Heart left ventricle (tissue), 16 donors: ENCODE data around the gene NGEF. TPM values are rescaled to one million over a fixed set of nuclear protein-coding genes. Genes with fewer than 3 reads are reported as not detected.

Experiments used
- ATAC-seq, 4 donors: fragments of 200-7000 bp; cut with Tn5 transposase; one replicate each; pipeline ENCODE4 v1.9.1; 2020 to 2022; ENCODE audit warnings: moderate library complexity in 4 of 4, mild to moderate bottlenecking in 3 of 4, moderate number of reproducible peaks in 1 of 4
- DNase-seq, 5 donors: peaks; one replicate each; pipeline ENCODE4 v3.0.0-alpha.2; 2020
- H3K27ac ChIP-seq, 12 donors: fragments of 200-600 bp; sonication (generic) in 4 of 12; one replicate each; pipeline versions ENCODE4 v1.5.0 to v1.8.0; 2016 to 2022; ENCODE audit warnings: mild to moderate bottlenecking in 2 of 12
- H3K27me3 ChIP-seq, 9 donors: fragments of 200-600 bp; sonication (generic) in 2 of 9; one replicate each; pipeline versions ENCODE4 v1.5.1 to v1.8.0; 2016 to 2022; ENCODE audit warnings: mild to moderate bottlenecking in 3 of 9
- H3K36me3 ChIP-seq, 9 donors: fragments of 200-600 bp; sonication (generic) in 2 of 9; one replicate each; pipeline versions ENCODE4 v1.5.0 to v1.8.0; 2018 to 2022; ENCODE audit warnings: mild to moderate bottlenecking in 2 of 9
- H3K4me1 ChIP-seq, 12 donors: fragments of 200-600 bp; sonication (generic) in 4 of 12; one replicate each; pipeline versions ENCODE4 v1.5.0 to v1.8.0; 2016 to 2022; ENCODE audit warnings: mild to moderate bottlenecking in 3 of 12
- H3K4me3 ChIP-seq, 12 donors: fragments of 200-600 bp; sonication (generic) in 4 of 12; one replicate each; pipeline versions ENCODE4 v1.5.0 to v1.8.0; 2017 to 2022; ENCODE audit warnings: mild to moderate bottlenecking in 9 of 12, moderate library complexity in 4 of 12
- H3K9me3 ChIP-seq, 12 donors: fragments of 200-600 bp; sonication (generic) in 4 of 12; one replicate each; pipeline versions ENCODE4 v1.5.0 to v1.8.0; 2016 to 2022; ENCODE audit warnings: mild to moderate bottlenecking in 1 of 12
- CTCF ChIP-seq, 12 donors: fragments of 200-600 bp; sonication (generic) in 4 of 12; IDR thresholded peaks; one replicate each; pipeline versions ENCODE4 v1.5.0 to v1.8.0; 2018 to 2022; ENCODE audit warnings: antibody characterized with exemption in 12 of 12, mild to moderate bottlenecking in 5 of 12
- POLR2A ChIP-seq, 2 donors: fragments of 450-650 bp; IDR thresholded peaks; one replicate each; pipeline ENCODE4 v1.6.1; 2017; ENCODE audit warnings: antibody characterized with exemption in 2 of 2, mild to moderate bottlenecking in 2 of 2, moderate library complexity in 2 of 2
- WGBS, 4 donors: extraction: QIAGEN DNeasy Blood & Tissue Kit in 2 of 4; methylation state at CpG; one replicate each; pipeline versions ENCODE4 v1.1.5 to v1.1.7; 2013 to 2018; 5-methylcytosine and 5-hydroxymethylcytosine counted together
- intact Hi-C, 10 donors: fragments of 100-400 bp; cut with DNase I; formaldehyde crosslinking; loops; one replicate each; pipeline versions ENCODE4 v1.11.1 to v1.14.2; 2022
- polyA plus RNA-seq, 2 donors: library from polyadenylated mRNA; stranded (reverse); fragments of 200-250 nt; gene quantifications; one replicate each; pipeline ENCODE4 v1.2.3, GENCODE V29; 2013
- total RNA-seq, 9 donors: library from RNA; depleted of rRNA in 2 of 9; stranded (reverse); fragments of >200 nt in 2 of 9; fragmentation: NEBNext Ultra II Directional in 3 of 9; extraction: Animal tissue kit (Norgen Biotek cat#: 25700) in 3 of 9; gene quantifications; one replicate each; pipeline versions ENCODE4 v1.1.0 to v1.2.4, GENCODE V29; 2016 to 2023
- donor health status: ischemic (EF 13 %, LVEDD 7.1; RV severe dilation, severe dysfunction).
- donor health status: healthy with polysubstance abuse.
- donor health status: DM: no; HTN: yes; CAD: no.
- donor health status: DM: no; HTN: no; CAD: no.
- donor health status: ischemic (EF 25% LVEDD 6.9; RV normal size, moderate dysfunction).
- donor health status: ischemic (EF 25% LVEDD 5.7; RV mildly dilated, moderate dysfunction).
- donor health status: healthy.
- donor health status: DM: yes; HTN: yes; CAD: no.
- donor health status: ischemic (EF 35%, LVEDD 5.7; RV mildly dilated, moderate dysfunction).
- donor health status: nonischemic (EF 11% LVEDD 7.7; RV severe dilation, severe dysfunction).
- donor health status: DM: yes; HTN: yes; CAD: no.
- donor health status: PGD.
- donor health status: ischemic (EF 29% LVEDD 5.4; RV normal size, mild dysfunction).
- donor health status: nonischemic (EF 23%, LVEDD 6.1; RV moderate dilation, normal function).

The NGEF gene
- total and polyA plus RNA-seq, 11 donors = 0.15 to 0.62 (median 0.42) TPM; not detected in 4

- no peak for DNase-seq
- 74 to 80% (median 78%) methylated on average over 27 of the region's 27 CpGs for WGBS, 4 donors
Measured at GRCh38 chr2:233031556-233032500, 18.8 kb upstream of the NGEF start.

DNA sequence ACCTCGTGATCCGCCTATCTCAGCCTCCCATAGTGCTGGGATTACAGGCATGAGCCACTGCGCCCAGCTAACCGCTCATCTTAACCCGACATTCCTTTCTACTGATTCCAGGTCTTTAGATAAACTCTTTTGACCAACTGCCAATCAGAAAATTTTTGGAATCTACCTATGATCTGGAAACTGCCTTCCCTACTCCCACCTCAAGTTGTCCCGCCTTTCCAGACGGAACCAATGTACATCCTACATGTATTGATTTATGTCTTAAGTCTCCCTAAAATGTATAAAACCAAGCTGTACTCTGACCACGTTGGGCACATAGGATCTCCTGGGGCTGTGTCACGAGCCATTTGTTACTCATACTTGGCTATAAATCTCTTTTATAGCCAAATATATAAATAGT is 16.3 kb upstream of the NGEF start:
- Histone ChIP-seq H3K9me3 (no peaks in the 10 kb centered on the region), H3K27ac (no peak overlapping the region), H3K4me3 (no peak overlapping the region), H3K36me3 (no peaks in the 10 kb centered on the region), H3K27me3 (no peaks in the 10 kb centered on the region), H3K4me1 (no peaks in the 10 kb centered on the region)
- ATAC-seq (no peak), DNase-seq (no peak)
- WGBS, 4 donors = 90 to 97% (median 92%) methylated on average over 9 of the region's 9 CpGs
- TF ChIP-seq POLR2A (IDR thresholded peaks at IDR 0.05) (no peak), CTCF (IDR thresholded peaks at IDR 0.05) (no peak)
- intact Hi-C loops = loop anchor here in 2 of 10 donors (10.0 kb wide), 3 partner anchors 145 to 425 kb away; no protein-coding TSS in a partner anchor

More at GRCh38 chr2:233031556-233032500, 18.8 kb upstream of the NGEF start:
- Histone ChIP-seq H3K27me3 (no peaks in the 10 kb centered on the region), H3K4me1 (no peaks in the 10 kb centered on the region), H3K4me3 (no peak overlapping the region), H3K36me3 (no peaks in the 10 kb centered on the region), H3K27ac (no peak overlapping the region), H3K9me3 (no peaks in the 10 kb centered on the region)
- TF ChIP-seq POLR2A (IDR thresholded peaks at IDR 0.05) = no peak
- no peak for TF ChIP-seq CTCF (IDR thresholded peaks at IDR 0.05)
- intact Hi-C loops = loop anchor here in 1 of 10 donors (10.0 kb wide), 1 partner anchor 177 kb away; no protein-coding TSS in a partner anchor
- ATAC-seq = no peak

DNA sequence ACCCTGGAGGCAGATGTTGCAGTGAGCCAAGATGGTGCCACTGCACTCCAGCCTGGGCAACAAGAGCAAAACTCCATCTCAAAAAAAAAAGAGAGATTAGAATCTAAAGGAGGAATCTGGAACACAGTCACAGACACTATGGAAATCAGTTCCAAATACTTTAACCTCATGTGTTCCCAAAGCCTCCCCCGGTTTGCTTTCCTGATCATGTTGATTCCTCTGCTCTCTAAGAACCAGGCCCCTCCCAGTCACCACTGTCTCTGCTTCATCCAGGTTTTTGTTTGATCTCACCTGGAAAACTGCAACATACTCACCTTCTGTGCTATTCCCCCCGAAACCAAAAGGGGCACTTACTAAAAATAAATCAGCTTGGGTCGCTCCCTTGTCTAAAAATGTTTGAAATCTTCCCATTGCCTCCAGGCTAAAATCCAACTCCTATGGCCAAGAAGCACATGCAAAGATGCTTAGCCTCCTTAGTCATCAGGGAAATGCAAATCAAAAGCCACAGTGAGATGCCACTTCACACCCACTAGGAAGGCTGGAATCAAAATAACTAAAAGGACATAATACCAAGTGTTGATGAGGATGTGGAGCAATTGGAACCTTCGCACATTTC is 13.2 kb upstream of the NGEF start:
- DNase-seq (no peak), ATAC-seq (no peak)
- Histone ChIP-seq H3K27me3 (no peaks in the 10 kb centered on the region), H3K9me3 (no peaks in the 10 kb centered on the region), H3K27ac (no peak overlapping the region), H3K36me3 (no peaks in the 10 kb centered on the region), H3K4me3 (no peak overlapping the region), H3K4me1 (no peaks in the 10 kb centered on the region)
- intact Hi-C loops = loop anchor here in 2 of 10 donors (10.0 kb wide), 3 partner anchors 142 to 422 kb away; no protein-coding TSS in a partner anchor
- TF ChIP-seq CTCF (IDR thresholded peaks at IDR 0.05) (no peak), POLR2A (IDR thresholded peaks at IDR 0.05) (no peak)
- 78 to 84% (median 80%) methylated on average over 4 of the region's 4 CpGs for WGBS, 4 donors

DNA sequence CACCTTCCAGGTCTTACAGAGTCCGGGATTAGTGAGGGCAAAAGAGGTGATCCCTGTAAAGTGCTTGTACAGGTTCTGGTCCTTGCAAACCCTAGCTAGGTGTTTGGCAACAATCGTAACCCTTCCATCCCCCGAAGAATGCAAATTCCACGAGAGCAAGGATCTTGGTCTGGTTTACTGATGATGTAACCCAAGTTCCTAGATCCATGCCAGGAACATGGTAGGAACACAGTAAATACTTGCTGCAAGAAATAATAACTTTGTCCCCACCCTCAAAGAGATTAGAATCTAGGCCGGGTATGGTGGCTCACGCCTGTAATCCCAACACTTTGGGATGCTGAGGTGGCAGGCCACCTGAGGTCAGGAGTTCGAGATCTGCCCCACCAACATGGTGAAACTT is 12.7 kb upstream of the NGEF start:
- ATAC-seq (no peak), DNase-seq (no peak)
- no peak for TF ChIP-seq CTCF (IDR thresholded peaks at IDR 0.05)
- no peak for TF ChIP-seq POLR2A (IDR thresholded peaks at IDR 0.05)
- Histone ChIP-seq H3K27me3 (no peaks in the 10 kb centered on the region), H3K4me1 (no peaks in the 10 kb centered on the region), H3K4me3 (no peak overlapping the region), H3K36me3 (no peaks in the 10 kb centered on the region), H3K9me3 (no peaks in the 10 kb centered on the region), H3K27ac (no peak overlapping the region)
- intact Hi-C loops = loop anchor here in 2 of 10 donors (10.0 kb wide), 3 partner anchors 141 to 421 kb away; no protein-coding TSS in a partner anchor
- 76 to 81% (median 79%) methylated on average over 7 of the region's 7 CpGs for WGBS, 4 donors
